Thyroid gland (tissue), 4 donors: ENCODE data around the gene ZNF808.

Experiments
- POLR2A ChIP-seq, 2 donors: fragments of 450-650 bp; IDR thresholded peaks; one replicate each; pipeline ENCODE4 v1.6.1; 2017; ENCODE audit warnings: antibody characterized with exemption in 2 of 2, mild to moderate bottlenecking in 2 of 2, moderate library complexity in 1 of 2
- TF ChIP-seq, protein P1 (sequence below), 6 experiments: fragments of 200-600 bp in 3 of 6; fragments of 450-650 bp in 3 of 6; sonication (generic) in 3 of 6; IDR thresholded peaks; one replicate each; pipeline ENCODE4 v1.5.1; 2016 to 2019; ENCODE audit warnings: antibody characterized with exemption in 6 of 6, mild to moderate bottlenecking in 2 of 6, inconsistent platforms in 1 of 6, moderate library complexity in 1 of 6

DNA sequence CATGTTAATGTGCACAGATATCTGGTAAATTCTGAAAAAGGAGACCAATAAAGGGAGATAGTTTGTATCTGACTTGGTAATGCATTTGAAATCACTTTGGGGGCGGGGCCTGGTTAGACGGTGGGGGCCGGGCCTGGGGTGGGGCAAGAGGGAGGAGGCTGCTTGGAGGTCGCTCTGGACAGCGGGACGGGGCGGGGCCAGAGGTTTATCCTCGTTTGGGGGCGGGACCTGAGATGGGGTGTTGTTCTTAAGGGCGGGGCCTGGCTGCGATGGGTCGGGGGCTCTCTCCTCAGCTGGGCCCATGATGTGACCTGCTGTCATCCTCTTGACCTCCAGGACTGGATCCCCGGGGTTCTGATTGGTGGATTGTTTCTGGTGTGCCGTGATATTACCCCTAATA lies 4.9 kb upstream of the ZNF808 start:
- TF ChIP-seq, protein P1, sequence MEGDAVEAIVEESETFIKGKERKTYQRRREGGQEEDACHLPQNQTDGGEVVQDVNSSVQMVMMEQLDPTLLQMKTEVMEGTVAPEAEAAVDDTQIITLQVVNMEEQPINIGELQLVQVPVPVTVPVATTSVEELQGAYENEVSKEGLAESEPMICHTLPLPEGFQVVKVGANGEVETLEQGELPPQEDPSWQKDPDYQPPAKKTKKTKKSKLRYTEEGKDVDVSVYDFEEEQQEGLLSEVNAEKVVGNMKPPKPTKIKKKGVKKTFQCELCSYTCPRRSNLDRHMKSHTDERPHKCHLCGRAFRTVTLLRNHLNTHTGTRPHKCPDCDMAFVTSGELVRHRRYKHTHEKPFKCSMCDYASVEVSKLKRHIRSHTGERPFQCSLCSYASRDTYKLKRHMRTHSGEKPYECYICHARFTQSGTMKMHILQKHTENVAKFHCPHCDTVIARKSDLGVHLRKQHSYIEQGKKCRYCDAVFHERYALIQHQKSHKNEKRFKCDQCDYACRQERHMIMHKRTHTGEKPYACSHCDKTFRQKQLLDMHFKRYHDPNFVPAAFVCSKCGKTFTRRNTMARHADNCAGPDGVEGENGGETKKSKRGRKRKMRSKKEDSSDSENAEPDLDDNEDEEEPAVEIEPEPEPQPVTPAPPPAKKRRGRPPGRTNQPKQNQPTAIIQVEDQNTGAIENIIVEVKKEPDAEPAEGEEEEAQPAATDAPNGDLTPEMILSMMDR (IDR thresholded peaks at IDR 0.05), result no peak
- TF ChIP-seq POLR2A (IDR thresholded peaks at IDR 0.05), result no peak
